Endodermal cell (in vitro differentiated cells): ENCODE data around the gene STXBP1. TPM values are rescaled to one million over a fixed set of nuclear protein-coding genes. Genes with fewer than 3 reads are reported as not detected.

ENCODE experiments used
- DNase-seq: peaks from one replicate; pipeline ENCODE4 v3.0.0-alpha.2; 2017
- H3K27ac ChIP-seq: 2 replicates; pipeline ENCODE4 v1.5.1; 2013; ENCODE audit warnings: mild to moderate bottlenecking, low read depth, low read length, moderate library complexity
- H3K27me3 ChIP-seq: 2 replicates; pipeline ENCODE4 v1.6.1; 2013; ENCODE audit warnings: mild to moderate bottlenecking, low read length, moderate library complexity; ENCODE audit not compliant: insufficient read depth, control insufficient read depth, poor library complexity, severe bottlenecking
- H3K36me3 ChIP-seq: 2 replicates; pipeline ENCODE4 v1.7.0; 2013; ENCODE audit warnings: mild to moderate bottlenecking, low read length, moderate library complexity; ENCODE audit not compliant: control insufficient read depth, insufficient read depth
- H3K4me1 ChIP-seq: one replicate; pipeline ENCODE4 v1.7.0; 2013; ENCODE audit warnings: low read length; ENCODE audit not compliant: control insufficient read depth, insufficient read depth
- H3K4me3 ChIP-seq: 2 replicates; pipeline ENCODE4 v1.5.1; 2013; ENCODE audit warnings: mild to moderate bottlenecking, low read length, moderate library complexity
- H3K9ac ChIP-seq: 2 replicates; pipeline ENCODE4 v1.6.1; 2013; ENCODE audit warnings: mild to moderate bottlenecking, low read length, moderate library complexity; ENCODE audit not compliant: poor library complexity, severe bottlenecking; ENCODE audit errors: extremely low read depth
- H3K9me3 ChIP-seq: 2 replicates; pipeline ENCODE4 v1.6.1; 2013; ENCODE audit warnings: mild to moderate bottlenecking, low read length, moderate library complexity; ENCODE audit not compliant: control insufficient read depth
- H3K27ac Mint-ChIP-seq: 2 replicates; pipeline ENCODE4 v1.8.0; 2020; ENCODE audit warnings: mixed read lengths
- H3K27me3 Mint-ChIP-seq: 2 replicates; pipeline ENCODE4 v1.8.0; 2021; ENCODE audit warnings: mild to moderate bottlenecking, mixed read lengths; ENCODE audit not compliant: insufficient read depth
- H3K36me3 Mint-ChIP-seq: 2 replicates; pipeline ENCODE4 v1.8.0; 2020; ENCODE audit warnings: low read depth, mixed read lengths
- H3K4me1 Mint-ChIP-seq: 2 replicates; pipeline ENCODE4 v1.8.0; 2020; ENCODE audit warnings: mixed read lengths
- H3K4me3 Mint-ChIP-seq: 2 replicates; pipeline ENCODE4 v1.8.0; 2020; ENCODE audit warnings: mild to moderate bottlenecking, moderate library complexity, mixed read lengths
- H3K9me3 Mint-ChIP-seq: 2 replicates; pipeline ENCODE4 v1.8.0; 2020; ENCODE audit warnings: mild to moderate bottlenecking, mixed read lengths
- CTCF ChIP-seq: fragments of 200-600 bp; sonication (generic); conservative IDR thresholded peaks from 2 replicates; pipeline ENCODE4 v1.5.0; 2021; ENCODE audit warnings: antibody characterized with exemption, mild to moderate bottlenecking
- WGBS, 2 experiments: methylation state at CpG; one replicate each; pipeline versions ENCODE4 v1.1.5 to v1.1.7; 2013; ENCODE audit warnings: missing lambda C conversion rate in 2 of 2, mixed read lengths in 1 of 2; ENCODE audit not compliant: insufficient coverage in 1 of 2, insufficient read length in 1 of 2; 5-methylcytosine and 5-hydroxymethylcytosine counted together
- total RNA-seq, 2 donors: library from RNA; stranded (reverse); fragmentation: NEBNext Ultra II Directional in 1 of 2; extraction: Animal tissue kit (Norgen Biotek cat#: 25700) in 1 of 2; gene quantifications; 2 replicates in 1 of 2; 3 replicates in 1 of 2; pipeline ENCODE4 v1.2.1, GENCODE V29; 2021

STXBP1 gene
- total RNA-seq, 2 donors from 2014 or later = 27.8 to 46.8 TPM

GRCh38 chr9:127692071-127692470, 80.0 kb downstream of the STXBP1 start:
- Mint-ChIP-seq H3K4me1 (no peaks in the 10 kb centered on the region), H3K27ac (no peak overlapping the region)
- WGBS, 2 experiments = 90 to 91% methylated on average over 14 to 20 of the region's 20 CpGs

GRCh38 chr9:127693143-127693542, 81.1 kb downstream of the STXBP1 start:
- Histone ChIP-seq H3K27ac (no peak overlapping the region), H3K9ac (no peak overlapping the region), H3K4me1 (no peaks in the 10 kb centered on the region), H3K27me3 (no peaks in the 10 kb centered on the region), H3K4me3 (no peak overlapping the region), H3K36me3 (no peaks in the 10 kb centered on the region), H3K9me3 (no peaks in the 10 kb centered on the region)
- no peak for TF ChIP-seq CTCF
- Mint-ChIP-seq H3K36me3 (peaks cover 25% of the 10 kb centered on the region), H3K27me3 (no peaks in the 10 kb centered on the region), H3K9me3 (no peaks in the 10 kb centered on the region), H3K27ac (no peak overlapping the region), H3K4me1 (no peaks in the 10 kb centered on the region), H3K4me3 (no peak overlapping the region)
- DNase-seq = no peak
- 90 to 93% methylated on average over 9 to 10 of the region's 10 CpGs for WGBS, 2 experiments

More at GRCh38 chr9:127692071-127692470, 80.0 kb downstream of the STXBP1 start:
- Histone ChIP-seq H3K27me3 (no peaks in the 10 kb centered on the region), H3K4me1 (no peaks in the 10 kb centered on the region), H3K9me3 (no peaks in the 10 kb centered on the region), H3K36me3 (no peaks in the 10 kb centered on the region), H3K4me3 (no peak overlapping the region), H3K27ac (no peak overlapping the region), H3K9ac (no peak overlapping the region)
- Mint-ChIP-seq H3K9me3 (no peaks in the 10 kb centered on the region), H3K27me3 (no peaks in the 10 kb centered on the region), H3K4me3 (no peak overlapping the region), H3K36me3 (peaks cover 27% of the 10 kb centered on the region)
- no peak for DNase-seq
- TF ChIP-seq CTCF = no peak

- Histone ChIP-seq H3K27me3 (no peaks in the 10 kb centered on the region), H3K9ac (no peak overlapping the region), H3K4me1 (no peaks in the 10 kb centered on the region), H3K36me3 (no peaks in the 10 kb centered on the region), H3K27ac (no peak overlapping the region), H3K9me3 (no peaks in the 10 kb centered on the region), H3K4me3 (no peak overlapping the region)
- Mint-ChIP-seq H3K27me3 (no peaks in the 10 kb centered on the region), H3K27ac (no peak overlapping the region), H3K4me3 (no peak overlapping the region), H3K36me3 (peaks cover 20% of the 10 kb centered on the region), H3K4me1 (no peaks in the 10 kb centered on the region), H3K9me3 (no peaks in the 10 kb centered on the region)
- DNase-seq = no peak
- no peak for TF ChIP-seq CTCF
- WGBS, 2 experiments = 93 to 96% methylated on average over 4 of the region's 4 CpGs
These were observed 81.6 kb downstream of the STXBP1 start for GRCh38 chr9:127693697-127694096.
